ENCODE measurements around the gene RGS11.

The RGS11 gene

DNA sequence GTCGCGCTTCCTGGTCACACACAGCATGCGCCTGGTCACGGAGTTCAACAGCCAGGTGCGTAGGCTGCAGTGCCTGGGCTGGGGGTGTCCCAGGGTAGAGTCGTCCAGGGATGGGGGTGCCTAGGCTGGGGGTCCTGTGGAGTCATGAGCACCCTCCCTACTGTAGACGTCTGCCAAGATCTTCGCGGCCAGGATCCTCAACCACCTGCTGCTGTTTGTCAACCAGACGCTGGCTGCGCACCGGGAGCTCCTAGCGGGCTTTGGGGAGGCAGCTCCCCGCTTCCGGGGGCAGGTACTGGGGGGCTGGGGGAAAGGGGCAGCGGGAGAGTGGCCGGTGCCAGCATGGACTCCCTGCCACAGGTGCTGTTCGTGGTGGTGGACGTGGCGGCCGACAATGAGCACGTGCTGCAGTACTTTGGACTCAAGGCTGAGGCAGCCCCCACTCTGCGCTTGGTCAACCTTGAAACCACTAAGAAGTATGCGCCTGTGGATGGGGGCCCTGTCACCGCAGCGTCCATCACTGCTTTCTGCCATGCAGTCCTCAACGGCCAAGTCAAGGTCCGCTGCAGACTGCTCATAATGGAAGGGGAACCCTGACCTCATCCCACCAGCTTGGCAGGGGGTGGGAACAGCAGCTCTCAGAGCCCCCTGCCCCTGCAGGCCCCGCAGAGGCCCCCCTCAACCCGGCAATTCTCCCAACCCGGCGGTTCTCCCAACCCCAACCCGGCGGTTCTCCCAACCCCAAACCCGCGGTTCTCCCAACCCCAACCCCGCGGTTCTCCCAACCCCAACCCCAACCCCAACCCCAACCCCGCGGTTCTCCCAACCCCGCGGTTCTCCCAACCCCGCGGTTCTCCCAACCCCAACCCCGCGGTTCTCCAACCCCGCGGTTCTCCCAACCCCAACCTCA, 9.7 kb upstream of the RGS11 start:
- peak; percentile 38 for DNase-seq (ENCODE audit: extremely low read depth, insufficient read length)
- H3K27me3 ChIP-seq (replicated peaks; ENCODE audit: control insufficient read depth, insufficient read depth, low read length) = no peaks in the 10 kb centered on the region
- H3K36me3 ChIP-seq (ENCODE audit: control insufficient read depth, insufficient read depth, low read length) = peaks cover 8% of the 10 kb centered on the region
- TF ChIP-seq, protein P1, sequence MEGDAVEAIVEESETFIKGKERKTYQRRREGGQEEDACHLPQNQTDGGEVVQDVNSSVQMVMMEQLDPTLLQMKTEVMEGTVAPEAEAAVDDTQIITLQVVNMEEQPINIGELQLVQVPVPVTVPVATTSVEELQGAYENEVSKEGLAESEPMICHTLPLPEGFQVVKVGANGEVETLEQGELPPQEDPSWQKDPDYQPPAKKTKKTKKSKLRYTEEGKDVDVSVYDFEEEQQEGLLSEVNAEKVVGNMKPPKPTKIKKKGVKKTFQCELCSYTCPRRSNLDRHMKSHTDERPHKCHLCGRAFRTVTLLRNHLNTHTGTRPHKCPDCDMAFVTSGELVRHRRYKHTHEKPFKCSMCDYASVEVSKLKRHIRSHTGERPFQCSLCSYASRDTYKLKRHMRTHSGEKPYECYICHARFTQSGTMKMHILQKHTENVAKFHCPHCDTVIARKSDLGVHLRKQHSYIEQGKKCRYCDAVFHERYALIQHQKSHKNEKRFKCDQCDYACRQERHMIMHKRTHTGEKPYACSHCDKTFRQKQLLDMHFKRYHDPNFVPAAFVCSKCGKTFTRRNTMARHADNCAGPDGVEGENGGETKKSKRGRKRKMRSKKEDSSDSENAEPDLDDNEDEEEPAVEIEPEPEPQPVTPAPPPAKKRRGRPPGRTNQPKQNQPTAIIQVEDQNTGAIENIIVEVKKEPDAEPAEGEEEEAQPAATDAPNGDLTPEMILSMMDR (IDR thresholded peaks at IDR 0.05; ENCODE audit: insufficient read depth, low read length, poor library complexity, severe bottlenecking) = no peak
- H3K4me3 ChIP-seq (replicated peaks; ENCODE audit: low read depth, low read length) = no peak overlapping the region

DNA sequence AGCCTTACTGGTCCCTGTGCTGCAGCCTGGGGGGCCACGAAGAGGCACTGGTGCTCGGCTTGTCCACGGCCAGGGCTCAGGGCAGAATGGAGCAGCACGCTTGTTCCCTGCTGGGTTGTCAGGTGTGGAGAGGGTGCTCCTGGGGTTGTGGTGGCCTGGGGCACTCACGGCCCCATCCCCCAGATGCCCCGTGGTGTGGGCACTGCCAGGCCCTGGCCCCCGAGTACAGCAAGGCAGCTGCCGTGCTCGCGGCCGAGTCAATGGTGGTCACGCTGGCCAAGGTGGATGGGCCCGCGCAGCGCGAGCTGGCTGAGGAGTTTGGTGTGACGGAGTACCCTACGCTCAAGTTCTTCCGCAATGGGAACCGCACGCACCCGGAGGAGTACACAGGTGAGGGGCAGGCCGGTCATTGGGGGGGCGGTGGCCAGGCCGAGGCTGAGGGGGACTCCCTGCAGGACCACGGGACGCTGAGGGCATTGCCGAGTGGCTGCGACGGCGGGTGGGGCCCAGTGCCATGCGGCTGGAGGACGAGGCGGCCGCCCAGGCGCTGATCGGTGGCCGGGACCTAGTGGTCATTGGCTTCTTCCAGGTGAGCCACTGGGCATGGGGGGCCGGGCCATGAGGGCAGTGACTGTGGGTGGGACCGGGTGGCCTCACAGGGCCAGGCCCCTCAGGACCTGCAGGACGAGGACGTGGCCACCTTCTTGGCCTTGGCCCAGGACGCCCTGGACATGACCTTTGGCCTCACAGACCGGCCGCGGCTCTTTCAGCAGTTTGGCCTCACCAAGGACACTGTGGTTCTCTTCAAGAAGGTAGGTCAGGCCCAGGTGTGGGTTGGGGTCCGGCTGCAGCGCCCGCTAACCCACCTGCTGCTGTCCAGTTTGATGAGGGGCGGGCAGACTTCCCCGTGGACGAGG, 8.7 kb upstream of the RGS11 start:
- Histone ChIP-seq H3K27me3 (replicated peaks; ENCODE audit: control insufficient read depth, insufficient read depth, low read length) (no peaks in the 10 kb centered on the region), H3K36me3 (ENCODE audit: control insufficient read depth, insufficient read depth, low read length) (peaks cover 7% of the 10 kb centered on the region), H3K4me3 (replicated peaks; ENCODE audit: low read depth, low read length) (no peak overlapping the region)
- TF ChIP-seq, protein P1 (IDR thresholded peaks at IDR 0.05; ENCODE audit: insufficient read depth, low read length, poor library complexity, severe bottlenecking) = no peak
- DNase-seq (ENCODE audit: extremely low read depth, insufficient read length) = no peak

DNA sequence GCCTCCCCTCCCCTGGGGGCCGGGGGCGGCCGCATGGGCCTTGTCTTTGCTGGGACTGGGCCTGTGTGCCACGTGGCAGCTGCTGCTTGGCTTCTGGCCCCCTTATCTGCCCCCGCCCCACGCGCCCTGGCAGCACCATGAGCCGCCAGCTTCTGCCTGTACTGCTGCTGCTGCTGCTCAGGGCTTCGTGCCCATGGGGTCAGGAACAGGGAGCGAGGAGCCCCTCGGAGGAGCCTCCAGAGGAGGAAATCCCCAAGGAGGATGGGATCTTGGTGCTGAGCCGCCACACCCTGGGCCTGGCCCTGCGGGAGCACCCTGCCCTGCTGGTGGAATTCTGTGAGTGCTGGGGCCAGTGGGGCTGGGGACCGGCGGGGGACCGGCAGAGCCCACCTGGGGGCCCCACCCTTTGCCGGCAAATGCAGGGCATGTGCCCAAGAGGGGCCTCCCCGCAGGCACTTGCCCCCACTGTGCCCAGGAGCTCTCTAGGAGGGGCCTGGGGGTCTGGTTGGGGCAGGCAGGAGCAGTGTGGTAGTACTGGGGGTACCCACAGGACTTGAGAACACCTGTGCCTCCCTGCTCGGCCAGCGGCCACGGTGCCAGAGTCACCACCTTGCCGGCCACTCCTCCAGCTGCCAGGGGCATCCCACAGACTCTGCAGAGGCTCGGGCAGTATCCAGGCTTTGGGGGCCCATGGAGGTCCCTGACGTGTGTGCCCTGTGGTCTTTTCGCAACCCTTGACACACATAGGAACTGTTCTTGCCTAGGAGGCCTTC, 7.5 kb upstream of the RGS11 start, which contains the start of gene PDIA2:
TSS of gene PDIA2 (plus strand) at position 132 of the 773 bp plus-strand sequence. CDS start at position 138, 6 bp downstream.
- Histone ChIP-seq H3K36me3 (ENCODE audit: control insufficient read depth, insufficient read depth, low read length) (peaks cover 2% of the 10 kb centered on the region), H3K4me3 (replicated peaks; ENCODE audit: low read depth, low read length) (no peak within 1 kb of the TSS), H3K27me3 (replicated peaks; ENCODE audit: control insufficient read depth, insufficient read depth, low read length) (no peaks in the 10 kb centered on the region)
- TF ChIP-seq, protein P1 (IDR thresholded peaks at IDR 0.05; ENCODE audit: insufficient read depth, low read length, poor library complexity, severe bottlenecking) = no peak
- no peak for DNase-seq (ENCODE audit: extremely low read depth, insufficient read length)

DNA sequence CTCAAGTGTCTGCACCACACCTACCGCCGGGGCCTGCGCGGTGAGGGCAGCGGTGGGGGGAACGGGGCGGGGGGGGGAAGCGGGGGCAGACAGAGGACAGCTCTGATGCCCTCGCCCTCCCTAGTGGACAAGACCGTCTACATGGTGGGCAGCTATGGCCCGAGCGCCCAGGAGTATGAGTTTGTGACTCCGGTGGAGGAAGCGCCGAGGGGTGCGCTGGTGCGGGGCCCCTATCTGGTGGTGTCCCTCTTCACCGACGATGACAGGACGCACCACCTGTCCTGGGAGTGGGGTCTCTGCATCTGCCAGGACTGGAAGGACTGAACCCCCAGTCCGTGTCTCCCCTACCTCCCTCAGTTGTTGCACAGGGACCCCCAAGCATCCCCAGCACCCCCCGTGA, 6.7 kb upstream of the RGS11 start:
- TF ChIP-seq, protein P1 (IDR thresholded peaks at IDR 0.05; ENCODE audit: insufficient read depth, low read length, poor library complexity, severe bottlenecking) = no peak
- H3K27me3 ChIP-seq (replicated peaks; ENCODE audit: control insufficient read depth, insufficient read depth, low read length) = no peaks in the 10 kb centered on the region
- H3K4me3 ChIP-seq (replicated peaks; ENCODE audit: low read depth, low read length) = no peak overlapping the region
- DNase-seq (ENCODE audit: extremely low read depth, insufficient read length) = no peak
- peaks cover 1% of the 10 kb centered on the region for H3K36me3 ChIP-seq (ENCODE audit: control insufficient read depth, insufficient read depth, low read length)

DNA sequence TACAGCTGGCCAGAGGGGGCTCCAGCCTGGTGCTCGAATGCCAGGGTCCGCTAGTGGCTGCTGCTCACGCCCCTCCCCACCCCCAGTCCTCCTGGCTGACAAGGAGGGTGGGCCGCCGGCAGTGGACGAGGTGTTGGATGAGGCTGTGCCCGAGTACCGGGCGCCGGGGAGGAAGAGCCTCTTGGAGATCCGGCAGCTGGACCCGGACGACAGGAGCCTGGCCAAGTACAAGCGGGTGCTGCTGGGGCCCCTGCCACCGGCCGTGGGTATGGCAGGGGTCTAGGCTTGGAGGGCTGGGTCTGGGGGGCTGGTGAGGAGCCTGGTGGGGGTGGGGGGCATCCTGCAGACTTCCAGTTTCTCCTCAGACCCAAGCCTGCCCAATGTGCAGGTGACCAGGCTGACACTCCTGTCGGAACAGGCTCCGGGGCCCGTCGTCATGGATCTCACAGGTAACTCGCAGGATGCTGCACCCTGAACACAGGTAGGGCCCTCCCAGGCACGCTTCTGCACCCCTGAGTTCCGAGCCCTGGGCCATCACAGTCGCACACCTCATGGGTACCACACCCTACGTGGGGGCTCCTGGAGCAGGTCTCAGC, 6.0 kb upstream of the RGS11 start:
- Histone ChIP-seq H3K36me3 (ENCODE audit: control insufficient read depth, insufficient read depth, low read length) (no peaks in the 10 kb centered on the region), H3K4me3 (replicated peaks; ENCODE audit: low read depth, low read length) (no peak overlapping the region), H3K27me3 (replicated peaks; ENCODE audit: control insufficient read depth, insufficient read depth, low read length) (no peaks in the 10 kb centered on the region)
- no peak for DNase-seq (ENCODE audit: extremely low read depth, insufficient read length)
- TF ChIP-seq, protein P1 (IDR thresholded peaks at IDR 0.05; ENCODE audit: insufficient read depth, low read length, poor library complexity, severe bottlenecking) = no peak

All from GM06990 (cell line).